ENCODE data around the gene PLEKHG5.

DNA sequence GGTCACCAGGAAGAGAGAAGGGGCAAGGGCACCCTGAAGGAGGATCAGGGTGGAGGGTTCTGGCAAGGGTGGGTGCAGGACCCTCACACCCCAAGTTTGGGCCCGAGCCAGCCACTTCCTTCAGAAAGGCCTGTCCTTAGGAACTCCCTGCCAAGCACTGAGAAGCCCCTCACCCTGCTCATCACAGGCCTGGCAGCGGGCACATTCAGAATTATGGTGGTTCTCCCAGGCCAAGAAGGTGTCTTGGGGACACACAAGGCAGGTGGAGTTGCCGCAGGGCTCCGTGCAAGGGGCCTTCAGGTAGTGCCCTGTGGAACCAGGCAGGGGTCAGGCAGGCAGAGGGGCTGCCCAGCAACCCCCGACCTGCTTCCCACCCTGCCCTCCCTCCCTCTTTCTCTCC is 26.6 kb downstream of the PLEKHG5 start:
- TF ChIP-seq, protein P1, sequence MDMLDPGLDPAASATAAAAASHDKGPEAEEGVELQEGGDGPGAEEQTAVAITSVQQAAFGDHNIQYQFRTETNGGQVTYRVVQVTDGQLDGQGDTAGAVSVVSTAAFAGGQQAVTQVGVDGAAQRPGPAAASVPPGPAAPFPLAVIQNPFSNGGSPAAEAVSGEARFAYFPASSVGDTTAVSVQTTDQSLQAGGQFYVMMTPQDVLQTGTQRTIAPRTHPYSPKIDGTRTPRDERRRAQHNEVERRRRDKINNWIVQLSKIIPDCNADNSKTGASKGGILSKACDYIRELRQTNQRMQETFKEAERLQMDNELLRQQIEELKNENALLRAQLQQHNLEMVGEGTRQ (IDR thresholded peaks at IDR 0.05): no peak
- TF ChIP-seq CBX2 (IDR thresholded peaks at IDR 0.05; ENCODE audit: borderline replicate concordance, low read depth) (no peak), EP300 (IDR thresholded peaks at IDR 0.05) (no peak)
- TF ChIP-seq, protein P2, sequence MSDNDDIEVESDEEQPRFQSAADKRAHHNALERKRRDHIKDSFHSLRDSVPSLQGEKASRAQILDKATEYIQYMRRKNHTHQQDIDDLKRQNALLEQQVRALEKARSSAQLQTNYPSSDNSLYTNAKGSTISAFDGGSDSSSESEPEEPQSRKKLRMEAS (IDR thresholded peaks at IDR 0.05): no peak
- TF ChIP-seq, protein P3, sequence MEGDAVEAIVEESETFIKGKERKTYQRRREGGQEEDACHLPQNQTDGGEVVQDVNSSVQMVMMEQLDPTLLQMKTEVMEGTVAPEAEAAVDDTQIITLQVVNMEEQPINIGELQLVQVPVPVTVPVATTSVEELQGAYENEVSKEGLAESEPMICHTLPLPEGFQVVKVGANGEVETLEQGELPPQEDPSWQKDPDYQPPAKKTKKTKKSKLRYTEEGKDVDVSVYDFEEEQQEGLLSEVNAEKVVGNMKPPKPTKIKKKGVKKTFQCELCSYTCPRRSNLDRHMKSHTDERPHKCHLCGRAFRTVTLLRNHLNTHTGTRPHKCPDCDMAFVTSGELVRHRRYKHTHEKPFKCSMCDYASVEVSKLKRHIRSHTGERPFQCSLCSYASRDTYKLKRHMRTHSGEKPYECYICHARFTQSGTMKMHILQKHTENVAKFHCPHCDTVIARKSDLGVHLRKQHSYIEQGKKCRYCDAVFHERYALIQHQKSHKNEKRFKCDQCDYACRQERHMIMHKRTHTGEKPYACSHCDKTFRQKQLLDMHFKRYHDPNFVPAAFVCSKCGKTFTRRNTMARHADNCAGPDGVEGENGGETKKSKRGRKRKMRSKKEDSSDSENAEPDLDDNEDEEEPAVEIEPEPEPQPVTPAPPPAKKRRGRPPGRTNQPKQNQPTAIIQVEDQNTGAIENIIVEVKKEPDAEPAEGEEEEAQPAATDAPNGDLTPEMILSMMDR (IDR thresholded peaks at IDR 0.05): no peak
